ENCODE results near the gene FBLN2.

DNA sequence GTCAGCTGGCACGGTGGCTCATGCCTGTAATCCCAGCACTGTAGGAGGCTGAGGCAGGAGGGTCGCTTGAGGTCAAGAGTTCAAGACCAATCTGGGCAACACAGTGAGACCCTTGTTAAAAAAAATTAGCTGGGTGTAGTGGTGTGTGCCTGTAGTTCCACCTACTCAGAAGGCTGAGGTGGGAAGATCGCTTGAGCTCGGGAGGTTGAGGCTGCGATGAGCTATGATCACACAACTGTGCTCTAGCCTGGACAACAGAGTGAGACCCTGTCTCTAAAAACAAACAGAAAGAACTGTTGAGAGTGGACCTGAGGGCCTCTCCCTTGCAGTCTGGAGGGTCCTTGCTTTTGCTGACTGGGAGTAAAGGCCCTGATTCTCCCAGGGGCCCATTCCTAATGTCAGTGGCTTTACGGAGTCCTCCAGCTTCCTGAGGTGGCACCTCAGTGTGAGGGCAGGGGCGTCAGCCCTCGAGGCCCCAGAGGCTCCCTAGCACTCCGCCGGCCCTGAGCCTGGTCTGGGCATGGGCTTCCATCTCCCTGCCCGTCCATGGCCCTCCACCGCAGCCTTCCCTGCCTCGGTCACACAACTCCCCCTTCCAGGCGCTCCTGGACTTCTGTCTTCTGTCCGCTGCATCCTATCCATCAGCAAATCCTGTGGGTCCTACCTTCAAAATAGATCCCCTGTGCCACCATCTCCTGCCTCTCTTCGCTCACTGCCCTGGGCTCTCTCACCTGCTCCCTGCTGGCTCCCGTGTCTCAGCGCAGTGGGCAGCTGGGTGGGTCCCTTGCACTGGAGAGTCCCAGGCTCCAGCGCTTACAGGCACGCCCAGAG, 19.0 kb downstream of the FBLN2 start:
- no peak for TF ChIP-seq CTCF (IDR thresholded peaks at IDR 0.05)
- no peak for TF ChIP-seq POLR2AphosphoS5 (IDR thresholded peaks at IDR 0.05)
- no peak for TF ChIP-seq EP300 (IDR thresholded peaks at IDR 0.05)
- TF ChIP-seq POLR2A (IDR thresholded peaks at IDR 0.05; ENCODE audit: low read depth), result no peak

Measured in esophagus muscularis mucosa (tissue), 4 donors.